Amniotic stem cell (primary cell): Measurements from ENCODE around the gene TRPV4.

Experiments
- DNase-seq: peaks from one replicate; lab custom pipeline; 2025; lab: John Stamatoyannopoulos, UW

Gene TRPV4

DNA sequence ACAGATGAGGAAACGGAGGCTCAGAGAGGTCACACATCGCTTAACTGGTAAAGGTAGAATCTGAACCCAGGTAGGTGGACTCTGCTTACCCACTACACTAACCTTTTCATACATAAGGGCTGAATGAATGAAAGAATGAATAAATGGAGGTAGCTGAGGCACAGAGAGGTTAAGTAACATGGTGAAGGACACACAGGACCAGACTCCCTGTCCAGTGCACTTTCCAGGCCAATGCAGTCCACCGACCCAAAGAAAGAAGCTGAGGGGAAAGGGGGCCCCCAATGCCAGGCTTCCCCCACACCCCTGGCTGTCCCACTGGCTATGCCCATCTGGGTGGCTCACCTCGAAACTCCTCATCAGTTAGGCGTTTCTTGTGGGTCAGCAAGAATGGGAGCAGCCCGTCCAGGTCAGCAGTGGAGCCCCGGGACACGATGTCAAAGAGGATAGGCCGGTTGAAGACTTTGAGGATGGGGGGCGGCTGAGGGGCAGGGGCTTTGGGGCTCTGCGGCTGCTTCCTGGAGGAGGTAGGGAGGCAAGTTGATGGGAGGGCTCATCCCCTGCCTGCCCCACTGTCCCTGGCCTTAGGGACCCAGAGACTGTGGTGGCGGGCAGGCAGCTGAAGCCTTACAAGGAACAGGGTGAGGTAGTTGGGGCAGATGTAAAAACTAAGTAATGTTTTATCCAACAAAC is 25.1 kb downstream of the TRPV4 start:
- no peak for DNase-seq

DNA sequence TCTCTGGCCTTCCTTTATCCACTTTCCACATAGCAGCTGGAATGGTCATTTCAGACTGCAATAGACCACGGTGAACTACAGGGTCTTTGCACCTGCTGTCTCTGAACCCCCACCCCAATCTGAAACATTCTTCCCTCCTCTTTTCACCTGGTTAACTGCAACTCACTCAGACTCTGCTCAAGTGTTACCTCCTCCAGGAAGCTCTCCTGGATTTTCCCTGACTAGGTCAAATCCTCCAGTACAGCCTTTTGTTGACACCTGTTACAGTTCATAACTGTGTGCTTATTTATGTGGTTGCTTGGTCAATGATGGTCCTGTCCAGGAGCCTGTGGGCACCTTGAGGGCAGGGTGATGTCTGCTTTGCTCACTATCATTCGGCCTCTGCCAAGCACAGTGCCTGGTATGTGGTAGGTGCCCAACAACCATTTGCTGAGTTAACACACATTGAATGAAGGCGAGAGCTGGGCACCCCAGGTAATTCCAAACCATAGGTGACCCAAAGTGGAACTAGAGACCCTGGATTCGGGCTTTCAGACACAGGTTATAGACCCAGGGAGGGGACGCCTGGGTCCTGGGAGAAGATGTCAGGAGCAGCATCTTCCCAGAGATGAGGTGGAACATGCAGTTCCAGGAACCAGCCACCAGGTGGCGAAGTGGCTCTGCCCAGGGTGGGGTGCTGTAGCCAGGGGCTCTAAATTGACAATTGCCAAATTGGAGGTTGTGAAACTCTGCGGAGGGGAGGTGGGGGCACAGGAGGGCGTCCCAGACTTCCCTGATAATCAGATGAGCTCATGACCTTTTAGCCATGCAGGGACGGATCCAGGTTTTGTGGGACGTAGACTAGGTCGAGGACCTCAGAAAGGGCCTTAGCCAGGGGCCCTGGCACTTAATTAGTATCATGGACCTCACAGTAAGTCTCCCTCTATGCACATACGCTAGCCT is 28.1 kb downstream of the TRPV4 start:
- no peak for DNase-seq

- DNase-seq, result no peak
Observed at GRCh38 chr12:109803678-109804077, 29.5 kb downstream of the TRPV4 start.

DNA sequence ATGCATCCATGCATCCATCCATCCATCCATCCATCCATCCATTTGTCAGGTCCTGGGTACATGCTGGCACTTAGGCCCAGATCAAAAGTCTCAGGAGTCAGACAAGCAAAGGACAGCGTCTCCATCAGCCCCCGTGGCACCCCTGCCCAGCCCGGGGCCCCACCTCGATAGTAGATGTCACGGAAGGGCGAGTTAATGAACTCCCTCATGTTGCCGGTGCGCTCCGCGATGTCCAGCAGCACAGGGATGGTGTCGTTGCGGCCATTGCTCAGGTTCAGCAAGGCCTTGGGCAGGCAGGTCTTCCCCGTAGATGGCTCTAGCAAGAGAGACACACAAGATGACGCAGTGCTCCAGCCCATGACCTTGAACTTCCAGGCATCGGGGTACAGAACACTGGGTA is 30.4 kb downstream of the TRPV4 start:
- no peak for DNase-seq

DNA sequence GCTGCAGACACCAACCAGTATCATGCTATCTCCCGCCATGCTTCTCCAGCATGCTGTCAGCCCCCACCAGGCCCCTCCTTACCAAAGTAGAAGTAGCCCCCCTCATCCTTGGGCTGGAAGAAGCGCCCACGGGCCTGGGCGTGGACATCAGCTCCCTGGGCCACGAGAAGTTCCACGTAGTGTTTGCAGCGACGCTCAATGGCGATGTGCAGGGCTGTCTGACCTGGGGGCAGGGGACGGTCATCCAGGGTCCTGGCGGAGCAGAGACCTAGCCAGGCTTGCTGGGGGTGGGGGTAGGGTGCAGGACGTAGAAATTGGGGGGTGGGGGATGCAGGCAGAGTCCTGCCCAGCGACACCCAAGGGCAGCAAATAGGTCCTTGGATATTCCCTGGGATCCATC is 32.7 kb downstream of the TRPV4 start:
- DNase-seq, result no peak

DNA sequence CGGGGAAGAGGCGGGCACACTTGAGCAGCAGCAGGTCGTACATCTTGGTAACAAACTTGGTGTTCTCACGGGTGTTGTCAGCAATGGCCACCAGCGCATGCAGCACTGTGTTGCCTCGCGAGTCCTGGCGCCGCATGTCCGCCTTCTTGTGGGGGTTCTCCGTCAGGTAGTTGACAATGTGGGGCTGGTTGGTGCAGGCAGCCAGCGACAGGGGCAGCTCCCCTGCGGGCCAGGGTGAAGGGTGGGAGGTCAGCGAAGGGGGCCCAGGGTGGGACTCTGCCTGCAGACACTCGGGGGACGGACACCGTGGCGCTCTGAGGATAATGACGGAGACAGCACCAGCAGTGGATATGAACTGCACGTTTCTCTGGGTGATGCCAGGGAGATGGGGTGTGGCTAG is 34.5 kb downstream of the TRPV4 start:
- no peak for DNase-seq

- no peak for DNase-seq
Observed at GRCh38 chr12:109797905-109798669, 35.1 kb downstream of the TRPV4 start.

DNA sequence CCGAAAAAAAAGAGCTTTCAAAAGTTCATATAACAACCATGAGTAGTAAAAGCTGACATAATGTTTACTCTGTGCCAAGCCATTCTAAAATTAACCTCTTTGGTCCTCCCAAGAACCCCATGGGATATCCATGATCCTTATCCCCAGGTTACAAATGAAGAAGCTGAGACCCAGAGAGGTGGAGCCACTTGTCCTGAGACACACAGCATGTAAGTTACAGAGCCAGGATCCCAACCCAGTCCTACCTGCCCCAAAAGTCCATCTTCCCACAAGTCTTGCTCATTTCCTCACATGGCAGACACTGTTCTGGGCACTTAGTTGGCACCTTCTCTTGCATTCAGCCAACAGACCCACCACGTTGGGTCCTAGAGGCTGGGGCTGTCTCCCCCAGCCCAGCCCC is 37.1 kb downstream of the TRPV4 start:
- DNase-seq, result no peak

- no peak for DNase-seq
Observed at GRCh38 chr12:109795023-109795422, 38.2 kb downstream of the TRPV4 start.

DNA sequence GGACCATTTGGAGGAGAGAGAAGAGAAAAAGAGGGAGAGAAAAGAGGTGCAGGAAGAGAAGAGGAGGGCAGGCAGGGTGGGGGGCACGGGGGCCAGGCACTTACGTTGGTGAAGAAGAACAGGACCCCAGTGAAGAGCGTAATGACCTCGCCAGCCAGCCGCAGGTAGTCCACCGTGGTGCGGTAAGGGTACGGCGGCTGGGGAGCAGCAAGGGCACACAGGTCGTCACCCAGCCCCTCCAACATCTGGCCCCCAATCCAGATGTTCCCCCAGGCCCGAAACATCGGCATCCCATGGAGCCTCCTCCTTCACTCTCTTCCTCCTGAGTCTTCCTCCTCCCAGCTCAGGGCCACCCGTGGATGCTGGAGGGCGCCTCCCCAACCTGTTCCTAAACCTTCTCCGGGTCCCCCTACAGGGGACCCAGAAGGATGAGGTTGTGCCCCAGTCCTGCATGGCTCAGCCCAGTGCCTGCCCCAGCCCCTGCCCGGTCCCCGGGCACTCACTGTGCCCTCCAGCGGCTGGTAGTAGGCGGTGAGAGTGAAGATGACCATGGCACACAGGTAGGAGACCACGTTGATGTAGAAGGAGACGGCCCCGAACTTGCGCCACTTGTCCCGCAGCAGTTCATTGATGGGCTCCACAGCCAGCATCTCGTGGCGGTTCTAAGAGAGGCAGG is 39.2 kb downstream of the TRPV4 start:
- DNase-seq, result no peak

- no peak for DNase-seq
Observed at GRCh38 chr12:109793411-109793810, 39.8 kb downstream of the TRPV4 start.

GRCh38 chr12:109792992-109793391 is 40.2 kb downstream of the TRPV4 start:
- DNase-seq, result no peak

DNA sequence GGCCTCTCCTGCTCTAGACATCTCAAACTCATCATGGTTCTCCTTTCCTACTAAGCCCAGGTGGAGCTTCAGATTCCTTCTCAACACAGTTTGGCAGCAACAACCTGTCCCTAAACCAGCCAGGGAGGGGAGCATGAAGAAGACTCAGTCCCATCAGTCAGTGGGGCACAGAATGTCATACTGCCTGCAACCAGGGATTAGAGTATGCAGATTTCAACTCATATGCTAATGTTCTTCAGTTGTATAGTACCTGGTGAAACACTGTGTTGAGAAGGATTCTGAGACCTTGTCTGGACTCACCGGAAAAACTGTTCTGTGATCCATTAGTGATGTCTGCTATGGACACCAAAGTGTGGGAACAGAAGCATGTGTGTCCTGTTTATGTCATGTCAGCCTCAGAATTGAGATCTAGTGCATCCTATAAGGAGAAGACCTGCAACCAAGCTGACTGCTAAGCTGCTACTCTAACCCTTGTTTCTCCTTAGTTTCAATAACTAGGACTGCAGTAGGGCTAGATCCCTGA is 43.6 kb downstream of the TRPV4 start:
- no peak for DNase-seq

- no peak for DNase-seq
Observed at GRCh38 chr12:109786799-109787198, 46.4 kb downstream of the TRPV4 start.

DNA sequence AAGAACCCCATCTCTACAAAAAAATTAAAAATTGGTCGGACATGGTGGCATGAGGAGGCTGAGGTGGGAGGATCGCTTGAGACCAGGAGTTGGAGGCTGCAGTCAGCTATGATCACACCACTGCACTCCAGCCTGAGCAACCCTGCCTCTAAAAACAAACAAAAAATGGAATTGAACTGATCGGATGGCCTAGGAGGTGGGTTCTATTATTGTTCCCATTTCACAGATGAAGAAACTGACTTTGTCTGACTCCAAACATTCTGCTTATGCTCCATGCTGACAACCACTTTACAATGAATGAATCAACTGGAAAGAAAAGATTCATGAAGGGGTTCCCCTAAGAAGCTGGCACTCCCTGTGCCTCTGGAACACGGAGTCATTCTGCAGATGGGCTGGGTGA is 47.3 kb downstream of the TRPV4 start:
- no peak for DNase-seq

DNA sequence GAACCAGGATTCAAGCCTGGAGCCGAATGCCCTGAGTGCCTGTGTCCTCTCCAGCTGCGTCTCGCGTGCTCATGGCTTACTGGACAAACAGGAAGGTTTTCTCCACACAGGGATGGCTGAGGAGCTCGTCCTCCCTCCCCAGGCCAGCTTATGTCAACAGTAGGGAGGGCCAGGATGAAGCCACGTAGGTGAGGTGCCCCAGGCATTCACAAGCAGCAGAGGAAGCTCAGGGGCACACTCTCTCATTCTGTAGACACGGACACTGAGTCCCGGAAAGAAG is 49.3 kb downstream of the TRPV4 start:
- no peak for DNase-seq

DNA sequence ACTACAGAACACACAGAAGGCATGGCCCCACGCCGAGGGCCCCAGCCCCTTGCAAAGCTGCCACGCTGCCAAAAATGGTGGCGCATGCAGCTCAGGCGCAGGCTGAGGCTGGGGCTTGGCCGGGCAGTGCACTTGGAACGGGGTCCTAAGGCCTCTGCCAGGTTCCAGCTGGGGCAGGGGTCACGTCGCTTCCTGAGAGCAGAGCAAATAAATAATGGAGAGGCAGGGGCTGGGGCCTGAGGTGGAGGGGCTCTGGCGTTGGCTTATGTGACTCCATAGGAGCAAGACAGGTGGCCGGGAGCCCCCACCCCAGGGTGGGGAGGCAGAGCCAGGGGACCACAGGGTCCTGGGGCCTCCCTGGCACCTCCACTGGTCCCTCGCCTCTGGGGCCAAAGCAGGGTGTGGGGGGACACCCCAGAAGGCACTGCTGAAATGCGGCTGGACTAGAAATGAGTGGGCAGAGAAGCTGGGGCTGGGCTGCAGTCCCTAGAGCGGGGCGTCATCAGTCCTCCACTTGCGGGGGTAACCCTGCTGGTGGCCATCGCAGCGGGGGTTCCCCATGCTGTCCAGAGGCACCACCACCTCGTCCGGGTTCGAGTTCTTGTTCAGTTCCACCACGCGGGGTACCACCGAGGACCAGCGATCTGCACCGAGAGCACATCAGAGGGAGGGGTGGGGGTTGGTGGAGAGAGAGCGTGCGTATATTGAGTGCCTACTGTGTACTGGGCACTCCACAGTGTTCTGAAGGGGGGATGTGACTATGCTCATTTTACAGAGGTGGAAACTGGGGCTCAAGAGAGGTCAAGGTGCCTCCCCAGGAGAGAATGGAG is 49.8 kb downstream of the TRPV4 start:
- no peak for DNase-seq

GRCh38 chr12:109782326-109782703 is 50.9 kb downstream of the TRPV4 start:
- DNase-seq, result no peak

DNA sequence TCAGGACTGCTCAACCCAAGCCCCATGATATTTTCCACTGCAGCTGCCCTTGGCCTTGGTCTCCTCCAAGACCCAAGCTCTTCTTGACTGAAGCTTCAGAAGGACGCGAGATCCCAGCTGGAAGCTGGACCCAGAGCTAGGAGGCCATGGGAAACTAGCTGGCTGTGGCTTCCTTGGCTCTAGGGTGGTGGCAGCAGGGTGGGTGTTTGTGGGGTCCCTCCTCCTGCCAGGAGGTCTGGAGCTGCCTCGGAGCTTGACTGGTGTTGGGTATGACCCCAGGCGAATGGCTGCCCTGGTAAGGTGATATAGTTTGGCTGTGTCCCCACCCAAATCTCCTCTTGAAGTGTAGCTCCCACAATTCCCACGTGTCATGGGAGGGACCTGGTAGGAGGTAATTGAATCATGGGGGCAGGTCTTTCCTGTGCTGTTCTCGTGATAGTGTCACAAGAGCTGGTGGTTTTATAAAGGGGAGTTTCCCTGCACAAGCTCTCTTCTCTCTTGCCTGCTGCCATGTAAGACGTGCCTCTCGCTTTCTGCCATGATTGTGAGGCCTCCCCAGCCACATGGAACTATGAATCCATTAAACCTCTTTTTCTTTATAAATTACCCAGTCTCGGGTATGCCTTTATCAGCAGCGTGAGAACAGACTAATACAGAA is 51.4 kb downstream of the TRPV4 start:
- DNase-seq, result no peak

DNA sequence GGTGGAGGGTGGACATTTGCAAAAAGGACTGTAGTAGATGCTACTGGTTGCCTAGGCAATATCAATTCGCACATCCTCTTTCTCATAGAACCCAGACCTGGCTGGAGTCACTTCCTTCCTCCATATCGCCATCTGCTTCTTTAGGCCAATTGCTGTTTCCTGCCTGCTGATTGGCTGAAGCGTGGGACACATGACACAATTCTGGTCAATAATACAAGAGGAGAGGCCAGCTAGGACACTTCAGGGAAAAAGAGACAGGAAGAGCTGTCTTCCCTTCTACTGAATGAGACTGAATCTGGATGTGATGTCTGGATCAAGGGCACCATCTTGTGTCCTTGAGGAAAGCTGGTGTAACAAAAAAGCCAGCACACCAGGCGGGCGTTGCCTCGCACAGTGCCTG is 53.8 kb downstream of the TRPV4 start:
- DNase-seq, result no peak

- no peak for DNase-seq
Observed at GRCh38 chr12:109778684-109779083, 54.5 kb downstream of the TRPV4 start.
